GM18511 (cell line): ENCODE data around the gene NLRP14.

Experiments
- ATAC-seq: cut with Tn5 transposase; IDR thresholded peaks from one replicate; pipeline ENCODE4 v1.9.1; 2021; ENCODE audit warnings: mild to moderate bottlenecking, moderate library complexity; ENCODE audit not compliant: unreplicated experiment

NLRP14 gene

DNA sequence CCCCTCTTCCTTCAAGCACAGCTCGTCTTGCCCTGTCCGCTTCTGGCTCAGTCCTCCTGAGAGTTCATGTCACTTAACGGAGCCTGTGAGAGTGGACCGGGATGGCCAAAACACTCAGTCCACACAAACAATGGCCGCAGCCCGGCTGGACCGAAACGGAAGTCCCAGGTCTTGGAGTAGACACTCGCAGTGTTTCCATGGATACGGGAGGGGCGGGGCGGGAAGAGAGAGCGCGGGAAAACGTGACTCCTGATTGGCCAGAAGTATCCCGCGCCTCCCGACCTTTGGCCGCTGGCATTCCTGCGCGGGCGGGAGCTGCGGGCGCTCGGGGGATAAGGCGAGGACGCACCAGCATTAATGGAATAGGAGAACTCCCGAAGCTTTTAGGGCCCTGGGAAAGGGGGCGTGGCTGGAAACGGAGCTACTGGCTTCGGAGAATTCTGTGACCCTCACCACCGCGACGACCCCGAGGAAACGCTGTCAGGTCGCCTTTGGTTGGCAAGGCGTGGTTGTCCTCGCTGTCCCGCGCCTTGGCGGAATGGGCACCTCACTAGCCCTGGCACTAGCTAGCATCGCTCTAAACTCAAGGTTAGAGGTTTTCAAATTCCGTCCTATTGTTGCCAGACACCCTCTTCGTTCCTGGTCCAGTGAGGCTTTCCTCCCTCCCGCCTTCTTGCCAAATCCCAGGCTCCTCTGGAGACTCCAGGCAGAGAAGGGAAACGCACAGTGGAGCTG, at the start of gene NLRP14, which contains the start of gene ZNF214:
TSS of gene NLRP14 (plus strand) at position 297 of the 735 bp plus-strand sequence. CDS start 18,108 bp downstream, outside the sequence.
TSS of gene ZNF214 (minus strand) at position 164 of the 735 bp plus-strand sequence. CDS start 17,511 bp downstream, outside the sequence.
- ATAC-seq = peak; percentile 65

- no peak for ATAC-seq
Measured at GRCh38 chr11:6979365-6979764, 40.9 kb upstream of the NLRP14 start.

DNA sequence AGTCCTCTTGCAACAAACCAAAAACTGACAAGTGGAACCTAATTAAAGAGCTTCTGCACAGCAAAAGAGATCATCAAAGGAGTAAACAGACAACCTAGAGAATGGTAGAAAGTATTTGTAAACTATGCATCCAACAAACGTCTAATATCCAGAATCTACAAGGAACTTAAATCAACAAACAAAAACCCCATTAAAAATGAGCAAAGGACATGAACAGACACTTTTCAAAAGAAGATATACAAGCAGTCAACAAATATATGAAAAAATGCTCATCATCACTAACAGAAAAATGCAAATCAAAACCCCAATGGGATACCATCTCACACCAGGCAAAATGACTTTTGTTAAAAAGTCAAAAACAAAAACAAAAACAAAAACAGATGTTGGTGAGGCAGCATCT, 33.8 kb upstream of the NLRP14 start:
- no peak for ATAC-seq

- no peak for ATAC-seq
Measured at GRCh38 chr11:6988506-6988905, 31.8 kb upstream of the NLRP14 start.

DNA sequence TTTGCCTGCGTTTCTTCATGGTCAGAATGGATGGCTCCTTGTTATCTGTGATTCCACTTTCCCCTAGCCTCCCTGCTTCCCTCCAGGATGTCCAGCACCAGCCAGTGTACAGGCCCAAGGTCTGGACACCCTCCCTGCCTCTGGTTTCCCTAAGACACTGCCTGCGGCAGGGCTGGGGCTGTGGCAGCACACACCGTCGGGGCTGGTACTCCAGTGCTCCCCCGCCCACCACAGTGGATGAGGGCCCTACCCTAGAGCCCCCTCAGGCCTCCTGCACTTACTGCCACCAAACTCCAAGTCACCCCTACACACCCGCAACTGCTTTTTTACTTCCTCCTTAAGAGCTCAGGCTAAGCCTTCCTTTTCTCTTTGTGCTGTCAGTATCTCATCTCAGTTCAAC, 29.1 kb upstream of the NLRP14 start:
- no peak for ATAC-seq

GRCh38 chr11:6992026-6992425, 28.3 kb upstream of the NLRP14 start:
- ATAC-seq = no peak

GRCh38 chr11:6992457-6993417, 27.5 kb upstream of the NLRP14 start:
- no peak for ATAC-seq

GRCh38 chr11:6995703-6996102, 24.6 kb upstream of the NLRP14 start:
- no peak for ATAC-seq

GRCh38 chr11:7004482-7004881, 15.8 kb upstream of the NLRP14 start:
- ATAC-seq = no peak

GRCh38 chr11:7014118-7014517, 6.2 kb upstream of the NLRP14 start:
- no peak for ATAC-seq

DNA sequence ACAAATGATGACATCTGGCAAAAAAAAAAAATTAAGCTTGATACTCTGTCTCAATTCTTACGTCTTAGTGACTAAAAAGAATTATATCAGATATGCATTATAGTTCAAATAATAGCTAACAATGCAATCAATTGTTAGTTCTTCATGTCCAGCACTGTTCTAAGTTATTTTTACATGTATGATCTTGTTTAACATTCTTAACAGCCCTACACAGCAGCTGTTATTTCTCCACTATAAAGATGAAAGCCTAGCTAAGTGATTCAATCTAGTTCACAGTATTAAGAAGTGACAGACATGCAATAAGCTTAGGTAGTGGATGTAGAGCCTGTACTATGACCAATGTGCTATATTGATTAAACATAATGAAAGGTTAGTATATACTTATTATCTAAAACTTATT, 4.3 kb upstream of the NLRP14 start:
- no peak for ATAC-seq

DNA sequence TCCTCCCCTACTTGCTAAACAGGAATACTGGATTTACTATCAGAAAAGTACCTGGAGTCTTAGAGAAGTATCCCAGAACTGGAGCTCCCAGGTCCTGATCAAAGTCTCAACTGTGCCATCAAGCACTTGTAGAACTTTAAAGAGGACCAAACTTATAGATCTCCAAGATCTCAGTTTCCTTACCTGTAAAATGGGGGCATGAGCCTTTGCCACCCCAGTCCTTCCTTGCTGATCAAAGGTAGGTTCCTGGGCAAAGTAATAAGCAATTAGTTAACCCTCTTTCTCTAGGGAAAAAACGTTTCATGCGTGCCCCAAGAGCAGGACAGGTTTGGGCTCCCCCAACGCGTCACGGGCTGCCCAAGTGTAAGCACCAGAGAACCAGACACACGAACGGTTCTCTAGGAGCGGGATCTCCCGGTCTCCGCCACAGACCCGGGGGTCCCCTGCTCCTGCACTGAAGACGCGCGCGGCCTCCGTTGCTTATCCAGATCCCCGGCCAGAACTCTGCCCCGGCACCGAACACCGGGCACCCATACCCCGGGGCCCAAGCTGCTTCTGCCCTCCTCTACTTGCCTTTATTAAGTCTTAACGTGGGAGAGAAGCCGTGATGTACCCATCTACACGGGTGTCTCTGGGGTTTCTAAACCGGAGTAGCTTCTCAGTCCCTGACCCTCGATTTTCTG, 638 bp upstream of the NLRP14 start:
- ATAC-seq = peak; percentile 29

- ATAC-seq = no peak
Measured at GRCh38 chr11:7021318-7021717, 1.0 kb downstream of the NLRP14 start.

DNA sequence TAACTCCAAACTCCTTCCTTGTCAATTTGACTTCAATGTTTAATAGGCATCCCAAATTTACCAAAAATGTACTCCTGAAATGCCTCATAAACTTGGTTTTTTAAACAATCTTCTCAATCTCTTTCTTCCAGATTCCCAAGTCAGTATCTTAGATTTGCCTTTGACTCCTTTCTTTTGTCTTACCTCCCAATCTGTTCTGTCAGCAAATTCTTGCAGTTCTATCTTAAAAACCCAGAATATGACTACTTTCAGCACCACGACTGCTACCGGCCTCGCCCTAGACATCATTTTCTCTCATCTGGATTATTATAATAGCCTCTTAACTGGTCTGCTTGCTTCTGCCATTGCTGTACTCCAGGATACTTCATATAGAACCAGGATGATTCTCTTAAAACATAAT, 7.9 kb downstream of the NLRP14 start:
- no peak for ATAC-seq

DNA sequence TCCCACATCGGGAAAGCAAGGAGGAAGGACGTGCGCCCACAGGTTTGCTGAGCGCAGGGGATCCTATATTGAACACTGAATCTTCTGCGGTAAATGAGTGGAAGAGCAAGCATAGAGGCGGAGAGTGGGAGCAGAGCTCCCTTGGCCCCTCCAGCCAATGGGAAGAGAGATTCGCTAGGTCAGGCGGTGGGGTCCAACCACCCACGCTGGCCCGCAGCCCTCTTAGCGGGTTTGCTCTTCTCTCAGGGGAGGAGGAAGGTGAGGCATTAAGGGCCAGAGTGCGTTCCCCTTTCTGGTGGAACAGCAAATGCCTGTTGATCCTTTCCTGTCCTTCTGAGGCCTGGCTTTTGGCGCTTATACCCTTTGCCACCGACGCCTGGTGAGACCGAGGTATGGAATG, 10.6 kb downstream of the NLRP14 start:
- no peak for ATAC-seq

- no peak for ATAC-seq
Measured at GRCh38 chr11:7031471-7031871, 11.2 kb downstream of the NLRP14 start.

DNA sequence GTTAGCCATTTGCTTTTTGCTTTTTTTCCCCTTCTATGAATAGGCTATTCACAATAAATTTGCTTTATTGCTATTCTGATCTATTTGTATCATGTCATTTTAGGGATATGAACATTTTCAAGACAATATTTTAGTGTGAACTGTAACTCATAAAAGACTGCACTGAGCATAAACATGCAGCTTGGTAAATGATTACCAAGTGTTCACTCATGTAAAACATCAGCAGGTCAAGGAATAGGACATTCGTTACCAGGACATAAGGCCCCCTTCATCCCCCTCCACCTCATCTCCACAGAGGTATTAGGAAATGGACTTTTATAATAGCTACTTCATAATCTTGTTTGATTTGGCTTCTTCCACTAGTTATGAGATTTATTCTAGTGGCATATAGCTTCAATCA, 12.4 kb downstream of the NLRP14 start:
- ATAC-seq = no peak

DNA sequence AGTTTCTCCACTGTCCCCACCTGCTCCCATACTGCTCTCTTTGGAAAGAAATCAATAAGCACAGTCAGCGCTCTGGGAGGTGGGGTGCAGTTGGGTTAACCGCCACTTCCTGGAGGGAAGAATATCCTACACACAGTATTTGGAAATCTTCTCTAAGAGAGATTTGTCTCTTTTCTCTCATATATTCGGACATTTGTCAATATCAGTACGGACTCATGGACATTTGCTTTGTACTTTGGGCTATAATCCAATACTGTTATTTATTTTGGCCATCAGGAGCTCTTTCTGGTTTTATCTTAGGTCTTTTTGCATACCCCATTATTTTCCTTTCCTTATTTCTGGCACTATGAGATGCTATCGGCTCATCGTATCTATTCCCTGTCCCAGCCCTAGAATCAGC, 13.7 kb downstream of the NLRP14 start:
- ATAC-seq = no peak

DNA sequence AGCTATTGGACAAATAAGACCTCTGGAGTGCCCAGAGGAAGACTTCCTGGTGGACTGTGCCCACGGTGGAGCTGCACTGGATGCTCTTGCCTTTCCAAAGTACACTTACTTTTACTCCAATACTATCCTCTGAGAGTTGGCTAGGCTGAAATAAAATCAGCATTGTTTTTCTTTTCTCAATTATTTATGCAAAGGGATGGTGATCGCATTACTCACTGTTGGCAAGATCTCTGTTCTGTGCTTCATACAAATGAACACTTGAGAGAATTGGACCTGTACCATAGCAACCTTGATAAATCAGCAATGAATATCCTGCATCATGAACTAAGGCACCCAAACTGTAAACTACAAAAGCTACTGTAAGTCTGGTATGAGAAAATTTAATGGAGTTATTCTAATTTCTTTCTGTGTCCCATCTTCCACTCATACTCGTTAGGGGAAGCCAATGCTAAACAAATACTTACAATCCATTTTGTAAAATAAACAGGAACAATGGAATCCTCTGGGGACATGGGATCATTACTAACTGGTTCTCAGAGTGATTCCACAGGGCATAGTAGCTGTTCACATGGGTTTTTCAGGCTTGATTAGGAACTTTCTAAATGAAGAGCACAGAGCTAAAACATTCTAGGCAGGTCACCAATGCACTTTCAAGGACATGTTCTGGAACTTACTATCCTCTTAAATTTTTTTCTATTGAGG, 26.3 kb downstream of the NLRP14 start:
- ATAC-seq = no peak

DNA sequence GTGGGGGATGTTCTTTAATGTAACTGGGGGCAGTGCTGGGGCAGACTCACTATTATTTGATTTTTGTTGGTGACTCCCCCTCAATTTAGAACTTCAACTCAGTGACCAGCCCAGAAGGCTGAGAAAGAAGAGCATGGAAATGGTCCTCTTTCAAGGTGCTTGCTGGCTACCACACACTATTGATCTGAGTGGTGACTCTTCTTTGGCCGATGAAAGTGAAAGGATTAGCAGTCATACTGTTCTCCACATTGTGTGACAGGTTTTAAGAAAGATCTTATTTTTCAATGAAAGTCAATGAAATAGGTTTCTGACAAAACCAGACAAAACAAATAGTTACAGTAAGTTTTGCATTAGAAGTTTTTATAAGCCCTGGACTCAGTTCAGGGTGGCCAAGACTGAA, 29.9 kb downstream of the NLRP14 start:
- ATAC-seq = no peak
